ENCODE results near the gene EHMT1.

Gene EHMT1

GRCh38 chr9:137673886-137674285, 55.1 kb downstream of the EHMT1 start:
- H3K36me3 ChIP-seq (ENCODE audit: control insufficient read depth in 2 of 2, insufficient read depth in 2 of 2, low read length in 2 of 2) = peaks cover 0 to 2% of the 10 kb centered on the region in 2 donors

DNA sequence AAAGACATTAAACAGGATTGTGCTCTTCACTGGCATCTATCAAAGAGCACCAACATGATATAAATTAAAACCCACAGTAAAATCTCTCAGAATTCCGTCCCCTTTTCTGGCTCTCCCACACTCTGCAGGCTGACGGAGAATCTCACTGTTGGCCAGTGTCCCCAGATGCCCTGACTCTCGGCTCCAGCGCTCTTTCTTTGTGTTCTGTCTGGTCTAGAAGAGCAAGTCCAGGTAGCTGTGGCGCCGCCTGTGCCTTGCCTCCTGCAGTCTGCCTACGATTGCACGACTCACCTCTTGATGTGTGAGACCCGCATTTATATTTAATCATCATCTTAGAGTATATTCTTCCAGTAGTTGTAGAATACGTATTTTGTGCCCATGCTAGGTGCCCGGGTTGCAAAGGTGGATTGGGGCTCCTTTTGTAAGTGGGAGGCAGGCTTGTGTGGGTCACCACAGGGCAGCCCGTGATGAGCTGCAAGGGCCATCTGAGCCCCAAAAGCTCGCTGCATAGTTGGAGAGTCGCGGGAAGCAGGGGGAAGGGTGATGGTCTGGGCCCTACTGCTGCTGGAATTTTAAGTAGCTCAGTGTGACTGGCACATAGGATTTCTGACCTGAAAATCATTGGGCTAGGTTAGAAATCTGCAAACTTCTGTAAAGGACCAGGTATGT, 55.6 kb downstream of the EHMT1 start:
- Histone ChIP-seq H3K27me3 (ENCODE audit: control insufficient read depth in 1 of 2, insufficient read depth in 2 of 2, low read length in 2 of 2) (no peaks in the 10 kb centered on the region), H3K4me1 (ENCODE audit: control insufficient read depth, insufficient read depth, low read length) (peaks cover 29% of the 10 kb centered on the region), H3K9me3 (ENCODE audit: control insufficient read depth in 2 of 2, low read length in 2 of 2) (no peaks in the 10 kb centered on the region), H3K4me3 (ENCODE audit: low read length in 2 of 2) (peak overlapping the region in 1 of 2 donors; percentile 44), H3K9ac (ENCODE audit: low read length in 2 of 2) (no peak overlapping the region), H3K36me3 (ENCODE audit: control insufficient read depth in 2 of 2, insufficient read depth in 2 of 2, low read length in 2 of 2) (no peaks in the 10 kb centered on the region), H3K27ac (ENCODE audit: low read length) (peak overlapping the region; percentile 53)

More at GRCh38 chr9:137673886-137674285, 55.1 kb downstream of the EHMT1 start:
- Histone ChIP-seq H3K27me3 (ENCODE audit: control insufficient read depth in 1 of 2, insufficient read depth in 2 of 2, low read length in 2 of 2) (no peaks in the 10 kb centered on the region), H3K27ac (ENCODE audit: low read length) (peak overlapping the region; percentile 53), H3K4me1 (ENCODE audit: control insufficient read depth, insufficient read depth, low read length) (peaks cover 29% of the 10 kb centered on the region), H3K9ac (ENCODE audit: low read length in 2 of 2) (no peak overlapping the region), H3K9me3 (ENCODE audit: control insufficient read depth in 2 of 2, low read length in 2 of 2) (no peaks in the 10 kb centered on the region), H3K4me3 (ENCODE audit: low read length in 2 of 2) (peak overlapping the region in 1 of 2 donors; percentile 44)

GRCh38 chr9:137674976-137675320, 56.1 kb downstream of the EHMT1 start:
- Histone ChIP-seq H3K4me3 (ENCODE audit: low read length in 2 of 2) (no peak overlapping the region), H3K9me3 (ENCODE audit: control insufficient read depth in 2 of 2, low read length in 2 of 2) (no peaks in the 10 kb centered on the region), H3K4me1 (ENCODE audit: control insufficient read depth, insufficient read depth, low read length) (peaks cover 29% of the 10 kb centered on the region), H3K36me3 (ENCODE audit: control insufficient read depth in 2 of 2, insufficient read depth in 2 of 2, low read length in 2 of 2) (no peaks in the 10 kb centered on the region), H3K9ac (ENCODE audit: low read length in 2 of 2) (no peak overlapping the region), H3K27me3 (ENCODE audit: control insufficient read depth in 1 of 2, insufficient read depth in 2 of 2, low read length in 2 of 2) (no peaks in the 10 kb centered on the region), H3K27ac (ENCODE audit: low read length) (no peak overlapping the region)

DNA sequence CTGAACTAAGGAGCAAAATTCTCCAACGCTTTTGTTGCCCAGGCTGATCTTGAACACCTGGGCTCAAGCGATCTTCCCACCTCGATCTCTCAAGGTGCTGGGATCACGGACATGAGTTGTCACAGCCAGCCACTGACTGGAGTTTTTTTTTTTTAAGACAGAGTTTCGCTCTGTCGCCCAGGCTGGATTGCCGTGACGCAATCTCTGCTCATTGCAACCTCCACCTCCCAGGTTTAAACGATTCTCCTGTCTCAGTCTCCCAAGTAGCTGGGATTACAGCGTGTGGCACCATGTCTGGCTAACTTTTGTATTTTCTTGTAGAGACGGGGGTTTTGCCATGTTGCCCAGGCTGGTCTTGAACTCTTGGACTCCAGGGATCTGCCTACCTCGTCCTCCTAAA, 58.2 kb downstream of the EHMT1 start:
- H3K36me3 ChIP-seq (ENCODE audit: control insufficient read depth in 2 of 2, insufficient read depth in 2 of 2, low read length in 2 of 2) = no peaks in the 10 kb centered on the region
- H3K4me3 ChIP-seq (ENCODE audit: low read length in 2 of 2) = no peak overlapping the region
- H3K27ac ChIP-seq (ENCODE audit: low read length) = no peak overlapping the region
- H3K9ac ChIP-seq (ENCODE audit: low read length in 2 of 2) = no peak overlapping the region
- peaks cover 27% of the 10 kb centered on the region for H3K4me1 ChIP-seq (ENCODE audit: control insufficient read depth, insufficient read depth, low read length)
- no peaks in the 10 kb centered on the region for H3K27me3 ChIP-seq (ENCODE audit: control insufficient read depth in 1 of 2, insufficient read depth in 2 of 2, low read length in 2 of 2)
- no peaks in the 10 kb centered on the region for H3K9me3 ChIP-seq (ENCODE audit: control insufficient read depth in 2 of 2, low read length in 2 of 2)

DNA sequence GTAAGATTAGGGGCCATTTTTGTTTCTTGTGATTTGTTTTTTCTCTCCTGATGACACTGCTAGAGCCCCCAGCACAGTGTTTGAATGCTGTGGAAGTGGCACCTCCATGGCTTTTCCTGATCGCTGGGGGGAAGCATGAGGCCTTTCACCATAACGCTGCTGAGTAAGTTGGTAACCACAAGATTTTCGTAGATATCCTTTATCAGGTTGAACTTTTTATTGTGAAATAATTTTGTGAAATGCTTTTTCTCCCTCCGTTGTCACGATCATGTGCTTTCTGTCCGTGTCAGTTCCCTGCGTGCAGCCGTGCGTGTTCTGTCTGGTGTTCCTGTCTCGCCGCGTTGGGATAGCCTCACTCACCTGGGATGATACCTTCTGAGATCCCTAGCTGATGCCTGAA, 59.4 kb downstream of the EHMT1 start:
- Histone ChIP-seq H3K4me1 (ENCODE audit: control insufficient read depth, insufficient read depth, low read length) (peaks cover 26% of the 10 kb centered on the region), H3K36me3 (ENCODE audit: control insufficient read depth in 2 of 2, insufficient read depth in 2 of 2, low read length in 2 of 2) (no peaks in the 10 kb centered on the region), H3K27ac (ENCODE audit: low read length) (no peak overlapping the region), H3K9ac (ENCODE audit: low read length in 2 of 2) (no peak overlapping the region), H3K27me3 (ENCODE audit: control insufficient read depth in 1 of 2, insufficient read depth in 2 of 2, low read length in 2 of 2) (no peaks in the 10 kb centered on the region), H3K9me3 (ENCODE audit: control insufficient read depth in 2 of 2, low read length in 2 of 2) (no peaks in the 10 kb centered on the region), H3K4me3 (ENCODE audit: low read length in 2 of 2) (no peak overlapping the region)

DNA sequence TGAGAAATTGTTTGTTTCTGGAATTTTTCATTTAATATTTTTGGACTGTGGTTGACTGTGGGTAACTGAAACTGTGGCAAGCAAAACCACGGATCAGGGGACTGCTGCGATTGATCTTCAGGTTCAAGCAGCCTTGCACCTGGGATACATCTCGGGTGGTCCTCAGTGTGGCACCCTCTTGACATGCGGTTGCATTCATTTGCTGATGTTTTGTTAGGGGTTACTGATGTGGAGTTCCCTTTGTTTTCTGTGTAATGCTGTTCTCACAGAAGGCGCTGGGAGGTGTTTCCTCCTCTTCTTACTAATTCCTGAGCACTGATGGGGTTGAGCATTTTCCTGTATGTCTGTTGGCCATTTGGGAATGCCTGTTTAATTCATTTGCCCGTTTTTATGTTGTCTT, 60.4 kb downstream of the EHMT1 start:
- no peaks in the 10 kb centered on the region for H3K36me3 ChIP-seq (ENCODE audit: control insufficient read depth in 2 of 2, insufficient read depth in 2 of 2, low read length in 2 of 2)
- no peaks in the 10 kb centered on the region for H3K27me3 ChIP-seq (ENCODE audit: control insufficient read depth in 1 of 2, insufficient read depth in 2 of 2, low read length in 2 of 2)
- H3K9ac ChIP-seq (ENCODE audit: low read length in 2 of 2) = no peak overlapping the region
- no peaks in the 10 kb centered on the region for H3K9me3 ChIP-seq (ENCODE audit: control insufficient read depth in 2 of 2, low read length in 2 of 2)
- no peak overlapping the region for H3K4me3 ChIP-seq (ENCODE audit: low read length in 2 of 2)
- peaks cover 16% of the 10 kb centered on the region for H3K4me1 ChIP-seq (ENCODE audit: control insufficient read depth, insufficient read depth, low read length)
- no peak overlapping the region for H3K27ac ChIP-seq (ENCODE audit: low read length)

DNA sequence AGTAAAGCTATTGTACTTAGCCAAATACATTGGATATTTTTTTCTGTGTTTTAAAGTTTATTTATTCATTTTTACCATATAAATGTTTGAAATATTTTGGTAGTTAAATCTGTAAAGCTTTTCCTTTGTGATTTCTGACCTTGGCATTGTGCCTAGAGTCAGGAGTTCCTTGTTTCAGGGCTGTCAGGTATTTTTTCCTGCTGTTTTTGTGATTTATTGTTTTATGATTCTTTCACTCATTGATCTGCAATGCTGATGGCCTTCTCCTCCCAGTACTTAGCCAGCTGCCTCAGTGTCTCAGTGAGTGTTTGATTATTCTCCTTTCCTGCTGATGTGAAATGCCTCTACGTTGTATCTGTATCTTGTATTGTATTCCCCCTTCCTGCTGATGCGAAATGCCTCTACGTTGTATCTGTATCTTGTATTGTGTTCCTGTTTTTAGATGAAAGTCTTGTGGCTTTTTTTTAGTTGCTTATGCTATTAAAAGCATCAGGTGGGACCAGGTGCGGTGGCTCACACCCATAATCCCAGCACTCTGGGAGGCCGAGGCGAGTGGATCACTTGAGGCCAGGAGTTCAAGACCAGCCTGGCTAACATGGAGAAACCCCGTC, 61.0 kb downstream of the EHMT1 start:
- no peaks in the 10 kb centered on the region for H3K27me3 ChIP-seq (ENCODE audit: control insufficient read depth in 1 of 2, insufficient read depth in 2 of 2, low read length in 2 of 2)
- no peaks in the 10 kb centered on the region for H3K36me3 ChIP-seq (ENCODE audit: control insufficient read depth in 2 of 2, insufficient read depth in 2 of 2, low read length in 2 of 2)
- no peak overlapping the region for H3K27ac ChIP-seq (ENCODE audit: low read length)
- no peak overlapping the region for H3K4me3 ChIP-seq (ENCODE audit: low read length in 2 of 2)
- no peak overlapping the region for H3K9ac ChIP-seq (ENCODE audit: low read length in 2 of 2)
- no peaks in the 10 kb centered on the region for H3K9me3 ChIP-seq (ENCODE audit: control insufficient read depth in 2 of 2, low read length in 2 of 2)
- peaks cover 10% of the 10 kb centered on the region for H3K4me1 ChIP-seq (ENCODE audit: control insufficient read depth, insufficient read depth, low read length)

DNA sequence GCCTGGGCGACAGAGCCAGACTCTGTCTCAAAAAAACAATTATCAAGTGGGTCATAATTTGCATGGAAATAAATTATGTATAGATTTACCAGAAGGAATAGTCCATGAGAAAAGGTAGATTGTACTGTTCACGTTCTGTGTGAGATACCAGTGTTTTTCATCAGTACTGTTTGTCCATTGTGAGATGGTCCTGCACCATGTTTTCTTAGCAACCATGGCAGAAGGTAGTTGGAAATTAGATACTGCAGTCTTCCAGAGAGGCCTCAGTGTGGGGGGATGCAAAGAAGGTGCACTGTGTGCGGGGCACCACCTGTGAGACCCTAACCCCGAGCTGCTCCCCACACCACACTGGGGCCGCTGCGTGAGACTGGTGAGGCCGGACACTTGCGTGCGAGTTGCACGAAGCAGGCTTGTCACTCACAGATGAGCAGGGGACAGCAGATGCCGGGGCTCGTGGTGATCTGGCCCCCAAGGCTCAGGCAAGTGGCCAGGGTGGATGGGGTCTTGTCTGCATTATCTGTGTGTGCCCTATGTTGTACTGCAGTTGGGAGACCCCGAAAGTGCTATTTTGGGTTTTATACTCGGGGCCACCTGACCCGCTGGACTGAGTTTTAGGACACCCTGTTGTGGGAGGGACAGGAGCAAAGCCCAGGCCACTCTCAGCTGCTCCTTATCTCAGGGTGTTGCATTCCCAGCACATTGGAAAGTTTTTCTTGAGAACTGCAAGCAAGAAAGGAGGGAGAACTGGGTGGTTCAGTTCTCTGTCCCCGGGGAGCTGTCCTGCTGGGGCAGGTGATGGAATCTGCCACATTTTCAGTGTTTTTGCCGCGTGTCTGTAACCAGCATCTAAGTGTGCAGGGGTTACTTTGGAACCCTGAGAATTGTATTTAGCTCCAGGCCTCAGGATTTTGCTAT, 61.9 kb downstream of the EHMT1 start:
- H3K9ac ChIP-seq (ENCODE audit: low read length in 2 of 2) = no peak overlapping the region

GRCh38 chr9:137682428-137683105, 63.8 kb downstream of the EHMT1 start:
- Histone ChIP-seq H3K27ac (ENCODE audit: low read length) (no peak overlapping the region), H3K27me3 (ENCODE audit: control insufficient read depth in 1 of 2, insufficient read depth in 2 of 2, low read length in 2 of 2) (no peaks in the 10 kb centered on the region), H3K9me3 (ENCODE audit: control insufficient read depth in 2 of 2, low read length in 2 of 2) (no peaks in the 10 kb centered on the region), H3K36me3 (ENCODE audit: control insufficient read depth in 2 of 2, insufficient read depth in 2 of 2, low read length in 2 of 2) (no peaks in the 10 kb centered on the region), H3K4me1 (ENCODE audit: control insufficient read depth, insufficient read depth, low read length) (peaks cover 7% of the 10 kb centered on the region), H3K9ac (ENCODE audit: low read length in 2 of 2) (no peak overlapping the region), H3K4me3 (ENCODE audit: low read length in 2 of 2) (no peak overlapping the region)

More for the DNA sequence above, 61.9 kb downstream of the EHMT1 start:
- Histone ChIP-seq H3K9me3 (ENCODE audit: control insufficient read depth in 2 of 2, low read length in 2 of 2) (no peaks in the 10 kb centered on the region), H3K36me3 (ENCODE audit: control insufficient read depth in 2 of 2, insufficient read depth in 2 of 2, low read length in 2 of 2) (no peaks in the 10 kb centered on the region), H3K4me3 (ENCODE audit: low read length in 2 of 2) (no peak overlapping the region), H3K27ac (ENCODE audit: low read length) (no peak overlapping the region), H3K4me1 (ENCODE audit: control insufficient read depth, insufficient read depth, low read length) (peaks cover 7% of the 10 kb centered on the region), H3K27me3 (ENCODE audit: control insufficient read depth in 1 of 2, insufficient read depth in 2 of 2, low read length in 2 of 2) (no peaks in the 10 kb centered on the region)

DNA sequence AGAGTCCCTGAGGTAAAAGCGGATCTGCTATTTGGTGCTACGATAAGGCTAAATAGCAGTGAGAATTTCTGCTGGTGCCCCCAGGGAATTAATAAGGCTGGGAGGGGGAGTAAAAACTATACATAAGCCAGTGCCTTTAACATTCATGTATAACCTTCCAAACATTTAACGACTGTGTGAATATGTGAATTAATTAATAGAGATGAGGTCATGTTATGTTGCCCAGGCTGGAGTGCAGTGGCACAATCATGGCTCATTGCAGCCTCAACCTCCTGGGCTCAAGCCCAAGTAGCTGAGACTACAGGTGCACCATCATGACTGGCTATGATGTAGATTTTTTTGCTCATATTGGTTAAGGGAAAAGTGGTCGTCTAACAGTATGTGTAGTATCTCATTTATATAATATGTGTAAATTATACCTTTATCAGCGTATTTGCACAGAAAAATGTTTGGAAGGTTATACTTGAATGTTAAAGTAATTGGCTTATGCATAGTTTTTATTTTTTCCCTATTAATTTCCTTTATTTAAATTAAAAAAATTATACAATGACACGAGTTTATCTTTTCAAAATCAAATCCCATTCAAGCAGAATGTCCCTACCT, 64.6 kb downstream of the EHMT1 start:
- Histone ChIP-seq H3K36me3 (ENCODE audit: control insufficient read depth in 2 of 2, insufficient read depth in 2 of 2, low read length in 2 of 2) (no peaks in the 10 kb centered on the region), H3K4me1 (ENCODE audit: control insufficient read depth, insufficient read depth, low read length) (peaks cover 7% of the 10 kb centered on the region), H3K9ac (ENCODE audit: low read length in 2 of 2) (no peak overlapping the region), H3K27ac (ENCODE audit: low read length) (no peak overlapping the region), H3K9me3 (ENCODE audit: control insufficient read depth in 2 of 2, low read length in 2 of 2) (no peaks in the 10 kb centered on the region), H3K27me3 (ENCODE audit: control insufficient read depth in 1 of 2, insufficient read depth in 2 of 2, low read length in 2 of 2) (no peaks in the 10 kb centered on the region), H3K4me3 (ENCODE audit: low read length in 2 of 2) (no peak overlapping the region)

Data from stomach smooth muscle (tissue), 2 donors.